SU-DHL-6 (cell line): ENCODE data around the gene LIPK.

Experiments used
- H2AFZ ChIP-seq: fragments of 200-600 bp; sonication (generic); 2 replicates; pipeline ENCODE4 v1.6.1; 2014; ENCODE audit warnings: low read depth, mild to moderate bottlenecking, moderate library complexity, mixed read lengths, antibody characterized with exemption, low read length; ENCODE audit not compliant: severe bottlenecking
- H3F3A ChIP-seq: fragments of 200-600 bp; shearing (Covaris generic); 2 replicates; pipeline ENCODE4 v1.6.0; 2016; ENCODE audit warnings: antibody characterized with exemption, mild to moderate bottlenecking; ENCODE audit not compliant: insufficient read depth
- H3K27ac ChIP-seq: fragments of 200-600 bp; sonication (generic); 2 replicates; pipeline ENCODE4 v1.5.1; 2016; ENCODE audit warnings: low read depth, mild to moderate bottlenecking, low read length, moderate library complexity, mixed read lengths
- H3K27me3 ChIP-seq: fragments of 200-600 bp; sonication (generic), shearing (Covaris generic); 2 replicates; pipeline ENCODE4 v1.6.0; 2014; ENCODE audit warnings: mild to moderate bottlenecking, low read length
- H3K36me3 ChIP-seq: fragments of 200-600 bp; sonication (generic); 2 replicates; pipeline ENCODE4 v1.6.1; 2014; ENCODE audit warnings: mild to moderate bottlenecking, low read length, mixed read lengths
- H3K4me2 ChIP-seq: fragments of 300-600, 200-600 bp; shearing (Covaris generic), sonication (generic); 2 replicates; pipeline ENCODE4 v1.6.0; 2014; ENCODE audit warnings: low read length, low read depth, mild to moderate bottlenecking; ENCODE audit not compliant: poor library complexity, severe bottlenecking
- H3K4me3 ChIP-seq: fragments of 200-600 bp; sonication (generic); 2 replicates; pipeline ENCODE4 v1.5.1; 2014; ENCODE audit warnings: antibody characterized with exemption, low read length, mild to moderate bottlenecking, mixed read lengths; ENCODE audit not compliant: insufficient read depth, poor library complexity, severe bottlenecking
- H3K79me2 ChIP-seq: fragments of 200-600 bp; sonication (generic); 2 replicates; pipeline ENCODE4 v1.6.1; 2014; ENCODE audit warnings: mild to moderate bottlenecking, low read length, moderate library complexity; ENCODE audit not compliant: insufficient read depth
- H3K9ac ChIP-seq: fragments of 200-600 bp; sonication (generic); 2 replicates; pipeline ENCODE4 v1.7.0; 2014; ENCODE audit warnings: mild to moderate bottlenecking, low read length
- H3K9me2 ChIP-seq: fragments of 200-600 bp; sonication (generic); replicated peaks from 2 replicates; pipeline ENCODE4 v1.6.1; 2014; ENCODE audit warnings: low read length; ENCODE audit not compliant: insufficient read depth
- H3K9me3 ChIP-seq: fragments of 200-600 bp; sonication (generic); 2 replicates; pipeline ENCODE4 v1.6.1; 2014; ENCODE audit warnings: low read length, mixed read lengths; ENCODE audit not compliant: insufficient read depth
- H4K20me1 ChIP-seq: fragments of 200-600 bp; sonication (generic); 2 replicates; pipeline ENCODE4 v1.6.1; 2014; ENCODE audit warnings: low read depth, mild to moderate bottlenecking, antibody characterized with exemption, low read length, moderate library complexity, mixed read lengths
- CTCF ChIP-seq: fragments of 200-600 bp; sonication (generic); IDR thresholded peaks from one replicate; pipeline ENCODE4 v1.5.1; 2017; ENCODE audit warnings: antibody characterized with exemption, mild to moderate bottlenecking, low read length, moderate library complexity; ENCODE audit not compliant: insufficient read depth, poor library complexity, severe bottlenecking
- EZH2phosphoT487 ChIP-seq: fragments of 200-600 bp; sonication (generic), shearing (Covaris generic); conservative IDR thresholded peaks from 2 replicates; pipeline ENCODE4 v1.6.1; 2018; ENCODE audit warnings: mild to moderate bottlenecking, antibody characterized with exemption, low read length, moderate library complexity, mixed read lengths

Gene LIPK

DNA sequence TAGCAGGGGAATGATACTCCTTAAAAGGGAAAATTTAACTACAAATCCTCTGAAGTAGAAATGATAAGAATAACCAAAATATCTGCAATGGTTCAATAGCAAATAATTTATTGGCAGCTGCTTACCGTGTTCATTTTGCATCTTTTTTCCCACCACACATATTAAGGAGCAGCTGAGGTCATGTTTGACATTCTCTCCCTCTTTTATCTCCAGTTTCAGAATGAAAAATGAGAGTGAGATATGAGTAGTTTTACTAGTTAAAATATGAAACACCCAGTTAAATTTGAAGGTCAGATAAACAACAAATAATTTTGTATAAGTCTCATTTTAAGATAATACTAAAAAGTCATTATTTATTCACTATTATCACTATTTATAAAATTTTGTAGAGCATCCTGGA is 56.9 kb downstream of the LIPK start:
- Histone ChIP-seq H3K27me3 (no peaks in the 10 kb centered on the region), H3F3A (no peaks in the 10 kb centered on the region), H4K20me1 (no peaks in the 10 kb centered on the region), H3K4me2 (no peak overlapping the region), H3K79me2 (no peaks in the 10 kb centered on the region), H3K9me2 (no peaks in the 10 kb centered on the region), H3K36me3 (no peaks in the 10 kb centered on the region), H3K4me3 (no peak overlapping the region), H3K27ac (no peak overlapping the region), H3K9me3 (no peaks in the 10 kb centered on the region), H3K9ac (no peak overlapping the region), H2AFZ (no peak overlapping the region)
- TF ChIP-seq EZH2phosphoT487 (no peak), CTCF (no peak)

DNA sequence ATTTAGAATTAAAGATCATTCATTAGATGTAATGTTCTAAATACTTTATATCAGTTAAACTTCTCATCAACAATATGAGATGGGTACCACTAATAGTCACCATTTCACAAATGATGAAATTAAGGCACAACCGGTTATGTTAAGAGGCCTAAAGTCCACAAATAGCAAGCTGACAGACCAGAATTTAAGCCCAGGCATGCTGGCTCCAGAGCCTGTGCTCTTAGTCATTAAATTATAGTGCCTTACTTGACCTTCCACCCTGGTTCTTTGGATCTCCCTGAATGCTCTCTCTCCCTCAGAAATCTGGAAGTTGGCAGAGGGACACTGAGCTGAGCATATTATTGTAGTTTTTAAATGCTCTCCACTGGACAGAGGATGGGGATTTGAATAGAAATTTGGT is 57.4 kb downstream of the LIPK start:
- H3K4me3 ChIP-seq = no peak overlapping the region
- no peaks in the 10 kb centered on the region for H3K9me3 ChIP-seq
- H3K9ac ChIP-seq = no peak overlapping the region
- no peaks in the 10 kb centered on the region for H4K20me1 ChIP-seq
- no peak overlapping the region for H3K27ac ChIP-seq
- H3K9me2 ChIP-seq = no peaks in the 10 kb centered on the region
- no peaks in the 10 kb centered on the region for H3K79me2 ChIP-seq
- no peak overlapping the region for H2AFZ ChIP-seq
- no peaks in the 10 kb centered on the region for H3F3A ChIP-seq
- no peak for TF ChIP-seq CTCF
- no peak for TF ChIP-seq EZH2phosphoT487
- H3K27me3 ChIP-seq = no peaks in the 10 kb centered on the region
- H3K4me2 ChIP-seq = no peak overlapping the region
- H3K36me3 ChIP-seq = no peaks in the 10 kb centered on the region

DNA sequence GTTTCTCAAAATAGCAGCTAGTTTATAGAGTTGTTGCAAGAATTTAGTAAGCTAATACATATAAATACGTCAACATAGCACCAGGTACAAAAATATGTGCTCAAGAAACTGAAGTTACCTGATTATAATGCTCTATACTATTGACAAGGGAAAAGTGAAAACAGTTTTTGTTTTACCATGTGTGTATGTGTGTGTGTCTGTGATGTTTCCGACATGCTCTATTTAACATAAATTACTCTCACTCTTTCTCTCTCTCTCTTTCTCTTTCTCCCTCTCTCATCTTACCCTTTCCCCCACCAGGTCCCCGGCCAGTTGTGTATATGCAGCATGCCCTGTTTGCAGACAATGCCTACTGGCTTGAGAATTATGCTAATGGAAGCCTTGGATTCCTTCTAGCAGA is 58.1 kb downstream of the LIPK start:
- no peak overlapping the region for H3K4me3 ChIP-seq
- no peaks in the 10 kb centered on the region for H3K27me3 ChIP-seq
- no peak overlapping the region for H3K4me2 ChIP-seq
- no peak overlapping the region for H3K27ac ChIP-seq
- H2AFZ ChIP-seq = no peak overlapping the region
- H3K9me3 ChIP-seq = no peaks in the 10 kb centered on the region
- no peaks in the 10 kb centered on the region for H3K36me3 ChIP-seq
- H3F3A ChIP-seq = no peaks in the 10 kb centered on the region
- no peaks in the 10 kb centered on the region for H4K20me1 ChIP-seq
- H3K79me2 ChIP-seq = no peaks in the 10 kb centered on the region
- TF ChIP-seq EZH2phosphoT487 = no peak
- no peak for TF ChIP-seq CTCF
- H3K9ac ChIP-seq = no peak overlapping the region
- H3K9me2 ChIP-seq = no peaks in the 10 kb centered on the region

- no peaks in the 10 kb centered on the region for H3K36me3 ChIP-seq
- no peaks in the 10 kb centered on the region for H3F3A ChIP-seq
- H3K79me2 ChIP-seq = no peaks in the 10 kb centered on the region
- H3K27me3 ChIP-seq = no peaks in the 10 kb centered on the region
- no peak overlapping the region for H3K9ac ChIP-seq
- no peak overlapping the region for H3K4me3 ChIP-seq
- H3K9me2 ChIP-seq = no peaks in the 10 kb centered on the region
- H4K20me1 ChIP-seq = no peaks in the 10 kb centered on the region
- H3K4me2 ChIP-seq = no peak overlapping the region
- H2AFZ ChIP-seq = no peak overlapping the region
- no peak for TF ChIP-seq CTCF
- no peak for TF ChIP-seq EZH2phosphoT487
- no peaks in the 10 kb centered on the region for H3K9me3 ChIP-seq
- no peak overlapping the region for H3K27ac ChIP-seq
These were observed 59.8 kb downstream of the LIPK start for GRCh38 chr10:88765816-88766215.
